Large intestine (tissue), 3 donors: ENCODE data around the gene BLMH. TPM values are rescaled to one million over a fixed set of nuclear protein-coding genes. Genes with fewer than 3 reads are reported as not detected.

Experiments
- DNase-seq, 2 donors: peaks; one replicate each; pipeline versions ENCODE4 v3.0.0 to v3.0.0-alpha.2; 2013
- H3K27ac ChIP-seq: one replicate; pipeline ENCODE4 v1.5.1; 2013; ENCODE audit warnings: low read length
- H3K27me3 ChIP-seq: 2 replicates; pipeline ENCODE4 v1.6.1; 2013; ENCODE audit warnings: low read length; ENCODE audit not compliant: control insufficient read depth, insufficient read depth
- H3K36me3 ChIP-seq: 2 replicates; pipeline ENCODE4 v1.6.1; 2013; ENCODE audit warnings: low read length; ENCODE audit not compliant: control insufficient read depth, insufficient read depth
- H3K4me1 ChIP-seq: one replicate; pipeline ENCODE4 v1.6.1; 2013; ENCODE audit warnings: low read length; ENCODE audit not compliant: control insufficient read depth, insufficient read depth
- H3K4me3 ChIP-seq: one replicate; pipeline ENCODE4 v1.5.1; 2013; ENCODE audit warnings: low read length
- H3K9me3 ChIP-seq: one replicate; pipeline ENCODE4 v1.6.1; 2013; ENCODE audit warnings: mild to moderate bottlenecking, low read depth, low read length, moderate library complexity; ENCODE audit not compliant: control insufficient read depth
- WGBS: methylation state at CpG from one replicate; pipeline ENCODE4 v1.1.5; 2013; ENCODE audit warnings: low lambda C conversion rate; ENCODE audit not compliant: insufficient coverage; 5-methylcytosine and 5-hydroxymethylcytosine counted together
- polyA plus RNA-seq: library from polyadenylated mRNA; unstranded; fragments of 120-200 nt; gene quantifications from one replicate; pipeline ENCODE4 v1.2.1, GENCODE V29; 2013

Gene BLMH
- polyA plus RNA-seq, 1 donor = 50.1 TPM

DNA sequence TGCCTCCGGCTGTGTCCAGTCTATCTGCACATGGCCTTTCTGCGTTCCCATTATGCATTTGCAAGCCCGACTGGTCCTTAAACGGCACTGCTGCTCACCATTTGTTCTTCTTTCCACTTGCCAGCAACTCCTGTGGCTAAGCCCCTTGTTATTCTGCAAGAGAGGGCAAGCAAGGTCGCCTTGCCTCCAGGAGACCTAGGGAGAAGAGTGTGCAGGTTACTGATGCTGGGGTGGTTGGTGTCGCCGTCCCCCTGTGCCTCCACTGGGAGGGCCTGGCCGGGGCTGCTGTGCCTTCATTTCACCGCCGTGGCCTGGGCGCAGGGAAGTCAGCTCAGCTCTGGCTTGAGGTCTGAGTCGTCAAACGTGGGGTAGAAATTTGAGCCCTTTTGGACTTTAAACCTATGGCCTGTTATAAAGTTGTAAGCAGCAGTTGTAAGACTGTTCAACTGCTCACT, 69.0 kb downstream of the BLMH start:
- peak; percentile 79 to 90 for DNase-seq
- peaks cover 68% of the 10 kb centered on the region for H3K4me1 ChIP-seq
- H3K36me3 ChIP-seq = no peaks in the 10 kb centered on the region
- H3K27ac ChIP-seq = peak overlapping the region; percentile 82
- H3K4me3 ChIP-seq = peak overlapping the region; percentile 5
- H3K9me3 ChIP-seq = no peaks in the 10 kb centered on the region
- WGBS = no CpG with 5 or more reads among the region's 13 CpGs
- no peaks in the 10 kb centered on the region for H3K27me3 ChIP-seq

DNA sequence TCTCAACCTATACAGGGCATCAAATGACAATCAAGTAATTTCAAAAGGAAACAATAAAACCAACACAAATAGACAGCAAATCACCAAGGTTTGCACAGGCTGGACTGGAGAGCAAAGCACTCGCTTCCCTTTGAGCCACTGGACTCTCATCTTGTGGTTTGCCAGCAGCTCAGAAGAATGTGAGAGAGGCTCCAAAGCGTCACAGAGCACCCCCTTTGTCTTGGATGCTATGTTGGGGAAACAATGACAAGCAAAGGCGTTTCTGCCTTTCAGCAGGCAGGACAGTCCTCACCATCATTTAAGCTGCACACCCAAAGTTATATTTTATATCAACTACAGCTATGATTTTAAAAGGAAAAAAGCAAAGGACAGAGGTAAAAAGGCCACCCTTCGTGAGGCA, 69.5 kb downstream of the BLMH start:
- H3K4me3 ChIP-seq = peak overlapping the region; percentile 5

DNA sequence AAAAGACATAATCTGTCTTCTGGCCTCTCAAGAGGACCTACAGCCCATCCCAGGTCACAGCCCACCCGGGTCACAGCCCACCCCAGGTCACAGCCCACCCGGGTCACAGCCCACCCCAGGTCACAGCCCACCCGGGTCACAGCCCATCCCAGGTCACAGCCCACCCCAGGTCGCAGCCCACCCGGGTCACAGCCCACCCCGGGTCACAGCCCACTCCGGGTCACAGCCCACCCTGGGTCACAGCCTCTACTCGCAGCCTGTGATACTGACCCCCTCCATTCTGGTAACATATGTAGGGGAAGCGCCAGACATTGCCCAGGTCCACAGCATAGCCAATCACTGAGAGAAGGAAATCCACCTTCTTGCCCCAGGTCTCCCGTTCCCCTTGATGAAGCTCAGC, 70.4 kb downstream of the BLMH start:
- H3K9me3 ChIP-seq = no peaks in the 10 kb centered on the region
- WGBS = no CpG with 5 or more reads among the region's 10 CpGs
- peaks cover 60% of the 10 kb centered on the region for H3K4me1 ChIP-seq
- no peak overlapping the region for H3K4me3 ChIP-seq
- peak overlapping the region; percentile 82 for H3K27ac ChIP-seq
- H3K36me3 ChIP-seq = no peaks in the 10 kb centered on the region
- no peaks in the 10 kb centered on the region for H3K27me3 ChIP-seq
- no peak for DNase-seq

More for the DNA sequence above, 69.5 kb downstream of the BLMH start:
- no CpG with 5 or more reads among the region's 4 CpGs for WGBS
- peaks cover 67% of the 10 kb centered on the region for H3K4me1 ChIP-seq
- H3K27me3 ChIP-seq = no peaks in the 10 kb centered on the region
- H3K9me3 ChIP-seq = no peaks in the 10 kb centered on the region
- peak overlapping the region; percentile 82 for H3K27ac ChIP-seq
- H3K36me3 ChIP-seq = no peaks in the 10 kb centered on the region
- DNase-seq = no peak

DNA sequence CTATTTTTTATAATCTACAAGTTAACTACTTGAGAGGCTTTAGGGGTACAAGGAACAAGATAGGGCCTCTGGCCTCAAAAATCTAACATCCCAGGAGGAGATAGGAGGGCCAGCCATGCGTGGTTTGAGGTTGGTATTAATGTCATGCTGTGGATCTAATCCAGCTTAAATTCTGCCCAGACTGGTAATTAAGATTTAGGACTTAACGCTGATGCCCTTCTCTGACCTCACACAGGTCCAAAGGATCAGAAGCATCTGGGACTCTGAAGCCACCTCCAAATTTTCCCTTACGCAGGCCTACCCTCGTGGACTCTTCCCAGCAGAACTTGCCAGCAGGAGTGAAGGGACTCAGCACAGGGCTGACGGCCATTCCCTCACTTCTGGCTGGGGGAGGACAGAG, 71.3 kb downstream of the BLMH start:
- Histone ChIP-seq H3K36me3 (peaks cover 3% of the 10 kb centered on the region), H3K27me3 (no peaks in the 10 kb centered on the region), H3K27ac (peak overlapping the region; percentile 87), H3K9me3 (no peaks in the 10 kb centered on the region), H3K4me3 (no peak overlapping the region), H3K4me1 (peaks cover 53% of the 10 kb centered on the region)
- DNase-seq = peak in 1 of 2 donors; percentile 37
- WGBS = no CpG with 5 or more reads among the region's 5 CpGs

DNA sequence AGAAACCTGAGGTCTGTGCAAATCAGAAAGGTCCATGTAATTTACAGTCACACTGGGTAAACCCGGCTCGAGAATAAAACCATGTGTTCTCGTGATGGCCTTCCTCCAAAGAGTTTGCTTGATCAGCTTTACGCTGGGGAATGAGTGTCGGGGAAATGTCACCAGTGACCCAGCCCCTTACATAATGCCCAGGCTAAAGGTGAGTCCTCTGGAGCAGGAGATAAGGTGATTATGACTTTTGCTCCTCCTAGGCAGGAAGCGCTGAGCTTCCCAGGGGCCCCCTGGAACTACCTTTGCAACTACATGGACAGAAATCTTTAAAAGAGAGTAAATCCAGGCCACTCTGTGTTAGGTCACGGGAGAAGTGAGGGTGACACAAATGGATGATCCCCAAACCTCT, 71.9 kb downstream of the BLMH start:
- WGBS = no CpG with 5 or more reads among the region's 7 CpGs
- H3K36me3 ChIP-seq = peaks cover 3% of the 10 kb centered on the region
- DNase-seq = peak; percentile 88 to 93
- H3K27me3 ChIP-seq = no peaks in the 10 kb centered on the region
- no peaks in the 10 kb centered on the region for H3K9me3 ChIP-seq
- H3K4me1 ChIP-seq = peaks cover 48% of the 10 kb centered on the region
- H3K27ac ChIP-seq = peak overlapping the region; percentile 87
- no peak overlapping the region for H3K4me3 ChIP-seq

DNA sequence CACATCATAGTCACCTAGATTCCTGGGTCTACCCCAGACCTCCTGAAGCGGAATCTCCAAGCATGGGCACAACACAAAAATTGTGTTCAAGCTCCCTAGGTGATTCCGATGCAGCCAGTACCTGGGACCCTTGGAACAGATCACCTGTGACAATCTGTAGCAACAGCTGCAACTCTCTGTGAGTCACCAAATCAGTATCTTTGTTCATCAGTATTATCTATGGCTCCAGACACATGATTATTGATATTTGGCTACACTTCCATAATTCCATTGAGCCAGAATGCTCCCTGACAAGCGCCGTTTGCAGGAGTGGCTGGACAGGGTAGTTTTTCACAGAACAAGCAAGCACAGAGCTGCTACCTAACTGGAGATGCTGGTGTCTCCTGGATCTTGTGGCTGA, 72.4 kb downstream of the BLMH start:
- DNase-seq = no peak
- Histone ChIP-seq H3K36me3 (peaks cover 3% of the 10 kb centered on the region), H3K9me3 (no peaks in the 10 kb centered on the region), H3K27ac (peak overlapping the region; percentile 87), H3K4me3 (no peak overlapping the region), H3K4me1 (peaks cover 43% of the 10 kb centered on the region), H3K27me3 (no peaks in the 10 kb centered on the region)
- no CpG with 5 or more reads among the region's 4 CpGs for WGBS

DNA sequence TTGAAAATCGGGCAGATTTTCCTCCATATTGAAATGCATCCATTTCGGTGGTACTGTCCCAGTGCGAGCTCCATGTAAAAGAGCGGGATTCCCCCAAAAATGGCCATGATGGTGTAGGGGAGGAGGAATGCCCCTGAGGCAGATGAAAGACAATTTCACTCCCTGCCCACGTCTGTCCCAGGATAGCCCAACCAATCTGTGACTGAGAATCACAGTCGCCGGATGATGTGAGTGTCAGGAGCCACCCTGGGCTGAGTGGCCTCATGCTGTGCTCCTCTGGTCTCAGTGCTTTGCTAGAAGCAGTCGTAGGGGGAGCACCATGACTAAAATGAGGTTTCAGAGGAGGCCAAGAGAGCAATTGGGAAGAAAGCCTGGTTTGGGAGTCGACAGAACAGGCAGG, 72.9 kb downstream of the BLMH start:
- 100% methylated on average over 1 of the region's 9 CpGs for WGBS
- Histone ChIP-seq H3K4me1 (peaks cover 40% of the 10 kb centered on the region), H3K4me3 (no peak overlapping the region), H3K36me3 (peaks cover 3% of the 10 kb centered on the region), H3K27me3 (no peaks in the 10 kb centered on the region), H3K9me3 (no peaks in the 10 kb centered on the region), H3K27ac (peak overlapping the region; percentile 87)
- DNase-seq = no peak

DNA sequence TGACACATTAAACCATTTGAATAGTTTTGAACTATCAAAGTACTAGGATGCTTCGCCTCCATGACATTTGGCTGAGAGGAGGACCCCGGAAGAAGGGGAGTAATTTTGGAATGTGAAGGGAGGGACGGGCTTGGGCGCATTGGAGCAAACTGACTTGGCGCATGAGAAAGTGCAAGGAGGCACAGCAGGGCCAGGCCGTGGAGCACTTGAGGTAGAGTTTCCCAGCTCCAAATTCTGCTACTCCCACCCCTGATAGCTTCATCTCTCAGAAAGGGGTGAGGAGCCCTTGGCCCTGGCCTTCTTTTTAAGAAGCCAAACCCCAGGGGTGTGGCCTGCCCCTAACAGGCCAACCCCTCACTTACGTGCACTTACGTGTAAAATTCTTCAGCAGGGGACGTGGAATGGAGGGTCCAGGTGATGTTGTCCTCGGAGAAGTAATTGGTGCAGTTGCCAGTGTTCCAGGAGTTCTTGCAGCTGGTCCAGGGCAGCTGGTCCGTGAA, 73.9 kb downstream of the BLMH start:
- Histone ChIP-seq H3K4me1 (peaks cover 32% of the 10 kb centered on the region), H3K4me3 (no peak overlapping the region), H3K27ac (no peak overlapping the region), H3K9me3 (no peaks in the 10 kb centered on the region), H3K27me3 (no peaks in the 10 kb centered on the region), H3K36me3 (peaks cover 3% of the 10 kb centered on the region)
- no CpG with 5 or more reads among the region's 11 CpGs for WGBS
- DNase-seq = no peak

DNA sequence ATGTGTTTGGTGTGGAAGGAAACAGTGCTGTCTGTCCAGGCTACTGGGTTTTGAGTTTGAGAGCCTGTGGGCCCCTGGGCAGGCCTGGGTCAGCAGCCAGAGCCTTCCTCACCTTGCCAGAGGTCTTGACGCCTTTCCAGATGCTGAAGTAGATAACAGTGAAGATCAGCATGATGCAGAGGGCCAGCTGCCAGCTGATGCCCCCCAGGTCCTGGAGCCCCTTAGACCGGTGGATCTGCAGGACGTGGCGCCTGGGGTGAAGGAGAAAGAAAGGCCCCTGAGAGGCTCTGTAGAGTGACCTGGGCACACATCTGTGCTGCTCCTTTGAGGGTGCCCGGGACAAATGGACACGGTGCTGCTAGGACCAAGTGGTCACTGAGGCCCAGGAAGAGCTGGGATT, 74.7 kb downstream of the BLMH start:
- Histone ChIP-seq H3K36me3 (peaks cover 5% of the 10 kb centered on the region), H3K4me1 (peaks cover 24% of the 10 kb centered on the region), H3K27ac (no peak overlapping the region), H3K4me3 (no peak overlapping the region), H3K9me3 (no peaks in the 10 kb centered on the region), H3K27me3 (no peaks in the 10 kb centered on the region)
- no CpG with 5 or more reads among the region's 6 CpGs for WGBS
- no peak for DNase-seq

DNA sequence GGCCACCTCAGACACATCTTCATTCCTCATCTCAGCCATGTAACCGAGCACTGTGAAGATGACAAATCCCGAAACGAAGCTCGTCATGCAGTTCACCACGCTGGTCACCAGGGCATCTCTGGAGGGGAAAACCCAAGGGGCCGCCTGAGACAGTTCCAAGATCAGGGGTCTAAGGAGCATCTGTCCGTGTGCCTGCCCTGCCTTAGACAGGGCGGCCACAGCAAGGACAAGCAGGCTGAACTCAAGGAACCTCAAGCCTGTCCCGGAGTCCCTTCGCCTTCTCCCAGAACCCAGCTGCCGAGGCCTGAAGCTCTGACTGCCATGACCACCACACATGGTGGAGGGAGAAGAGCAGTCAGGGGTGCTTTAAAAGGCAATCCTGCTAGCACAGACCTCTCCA, 79.0 kb downstream of the BLMH start:
- H3K27me3 ChIP-seq = no peaks in the 10 kb centered on the region
- no peaks in the 10 kb centered on the region for H3K9me3 ChIP-seq
- no peaks in the 10 kb centered on the region for H3K4me1 ChIP-seq
- peaks cover 11% of the 10 kb centered on the region for H3K36me3 ChIP-seq
- no peak overlapping the region for H3K27ac ChIP-seq
- no CpG with 5 or more reads among the region's 11 CpGs for WGBS
- no peak for DNase-seq
- H3K4me3 ChIP-seq = no peak overlapping the region

DNA sequence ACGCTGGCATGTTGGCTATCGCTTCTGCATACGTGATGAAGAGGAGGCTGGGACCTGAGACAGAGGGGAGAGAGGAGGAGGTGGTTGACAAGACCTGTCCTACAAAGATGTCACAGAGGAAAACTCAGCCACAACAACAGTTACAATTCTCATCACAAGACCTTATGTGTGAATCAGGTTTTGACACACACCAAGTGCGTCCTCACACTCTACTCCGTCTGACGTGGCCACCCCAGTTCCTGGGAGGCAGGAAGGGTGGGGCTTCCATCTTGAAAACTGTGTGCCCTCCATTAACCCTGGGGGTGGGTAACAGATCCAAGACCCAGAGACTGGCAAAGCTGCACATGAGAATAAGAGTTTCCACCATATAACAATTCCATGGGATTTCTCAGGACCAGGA, 80.4 kb downstream of the BLMH start:
- WGBS = no CpG with 5 or more reads among the region's 6 CpGs
- Histone ChIP-seq H3K4me3 (no peak overlapping the region), H3K4me1 (no peaks in the 10 kb centered on the region), H3K27ac (no peak overlapping the region), H3K36me3 (peaks cover 11% of the 10 kb centered on the region), H3K9me3 (no peaks in the 10 kb centered on the region), H3K27me3 (no peaks in the 10 kb centered on the region)
- DNase-seq = no peak
